Left renal pelvis (tissue), 4 donors: ENCODE results near the gene RSU1. TPM values are rescaled to one million over a fixed set of nuclear protein-coding genes. Genes with fewer than 3 reads are reported as not detected.

Experiments used
- DNase-seq, 4 donors: peaks; one replicate each; pipeline ENCODE4 v3.0.0-alpha.2; 2013; ENCODE audit warnings: low read depth in 4 of 4, low spot score in 3 of 4
- polyA plus RNA-seq, 4 donors: library from polyadenylated mRNA; unstranded; fragments of 120-200 nt; gene quantifications; one replicate each; pipeline ENCODE4 v1.2.1, GENCODE V29; 2013; ENCODE audit not compliant: insufficient read length in 4 of 4

Gene RSU1
- polyA plus RNA-seq, 4 donors, result 65.7 to 116 (median 91.0) TPM

DNA sequence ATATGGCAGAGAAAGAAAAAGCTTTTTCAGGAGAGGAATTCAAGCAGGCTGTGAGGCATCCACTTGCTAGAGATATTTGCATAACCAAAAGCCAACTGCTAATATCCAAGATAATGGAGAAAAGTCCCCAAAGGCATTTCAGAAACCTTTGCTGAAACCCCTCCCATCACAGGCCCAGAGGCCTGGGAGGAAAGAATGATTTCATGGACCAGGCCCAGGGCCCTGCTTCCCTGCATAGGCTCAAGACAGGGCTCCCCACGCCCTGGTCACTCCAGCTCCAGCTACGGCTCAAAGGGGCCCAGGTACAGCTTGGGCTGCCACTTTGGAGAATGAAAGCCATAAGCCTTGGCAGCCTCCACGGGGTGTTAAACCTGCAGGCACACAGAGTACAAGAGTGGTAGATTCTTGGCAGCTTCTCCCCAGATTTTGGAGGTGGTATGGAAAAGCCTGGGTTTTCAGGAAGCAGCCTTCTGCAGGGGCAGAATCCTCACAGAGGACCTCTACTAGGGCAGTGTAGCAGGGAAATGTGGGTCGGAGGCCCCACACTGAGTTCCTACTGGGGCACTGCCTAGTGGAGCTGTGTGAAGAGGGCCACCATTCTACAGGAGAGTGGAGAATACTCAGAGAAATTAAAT lies 5.6 kb upstream of the RSU1 start:
- no peak for DNase-seq

GRCh38 chr10:16822027-16822426 lies 4.8 kb upstream of the RSU1 start:
- no peak for DNase-seq

GRCh38 chr10:16820421-16820820 lies 3.2 kb upstream of the RSU1 start:
- no peak for DNase-seq

DNA sequence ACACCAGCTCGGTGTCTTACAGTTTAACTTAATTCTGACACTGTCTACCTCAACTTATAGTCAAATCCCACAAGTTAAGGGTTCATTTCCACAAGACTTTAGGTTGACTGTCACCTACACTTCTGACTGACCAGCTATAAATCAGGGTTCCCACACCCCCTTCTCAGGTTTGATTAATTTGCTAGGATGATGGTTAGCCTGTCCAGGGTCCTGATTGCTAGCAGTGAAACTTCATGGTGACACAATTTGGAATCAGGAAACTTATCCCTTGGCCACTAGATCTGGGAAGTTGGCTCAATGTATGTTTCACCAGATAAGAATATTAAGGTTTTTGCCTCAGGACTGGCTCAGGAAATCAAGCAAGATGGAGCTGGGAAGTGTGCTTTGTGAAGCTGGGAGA lies 2.8 kb upstream of the RSU1 start:
- DNase-seq, result no peak

GRCh38 chr10:16819436-16819835 lies 2.2 kb upstream of the RSU1 start:
- no peak for DNase-seq

GRCh38 chr10:16819026-16819425 lies 1.8 kb upstream of the RSU1 start:
- DNase-seq, result no peak

DNA sequence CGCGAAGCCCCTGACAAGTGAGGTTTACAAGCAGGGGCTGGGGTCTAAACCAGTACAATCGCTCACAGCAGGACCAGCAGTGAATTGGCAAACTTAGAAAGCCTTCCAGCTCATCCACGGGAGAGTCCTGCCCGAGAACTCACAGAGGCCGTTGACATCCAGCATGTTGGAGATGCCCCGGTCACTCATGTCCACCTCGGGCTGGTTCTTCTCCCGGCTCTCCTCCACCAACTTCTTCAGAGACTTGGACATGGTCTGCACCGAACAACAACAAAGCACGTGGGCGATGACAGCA lies 447 bp downstream of the RSU1 start:
- DNase-seq, result no peak

GRCh38 chr10:16816171-16816570 lies 1.1 kb downstream of the RSU1 start:
- DNase-seq, result no peak

DNA sequence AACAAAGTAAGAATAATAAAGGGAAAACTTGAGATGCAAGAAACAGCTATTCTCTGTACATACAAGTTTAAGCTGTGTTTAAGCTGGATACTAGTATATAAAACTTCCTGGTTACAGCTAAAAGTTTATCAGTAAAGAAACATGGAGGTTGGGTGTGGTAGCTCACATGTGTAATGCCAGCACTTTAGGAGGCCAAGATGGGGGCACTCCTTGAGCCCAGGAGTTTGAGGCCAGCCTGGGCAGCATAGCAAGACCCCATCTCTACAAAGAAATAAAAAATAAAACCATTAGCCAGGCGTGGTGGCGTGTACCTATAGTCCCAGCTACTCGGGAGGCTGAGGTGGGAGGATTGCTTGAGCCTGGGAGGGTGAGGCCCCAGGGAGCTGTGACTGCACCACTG lies 3.2 kb downstream of the RSU1 start:
- DNase-seq, result no peak

DNA sequence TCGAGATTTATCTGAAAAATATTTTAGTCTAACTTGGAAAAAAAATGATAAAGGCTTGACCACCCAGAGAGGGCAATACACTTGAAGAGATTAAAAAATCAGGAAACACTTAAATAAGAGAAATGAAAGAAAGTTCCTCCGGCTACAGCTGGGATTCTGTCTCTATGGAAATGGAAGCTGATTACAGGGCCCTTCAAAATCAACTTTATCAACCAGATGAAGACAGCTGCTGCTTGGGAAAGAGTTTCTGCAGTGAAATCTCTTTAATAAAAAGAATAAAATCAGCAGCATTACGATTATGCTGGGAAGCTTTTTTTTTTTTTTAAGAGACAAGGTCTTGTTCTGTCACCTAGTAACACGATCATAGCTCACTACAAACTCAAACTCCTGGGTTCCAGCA lies 4.5 kb downstream of the RSU1 start:
- no peak for DNase-seq

GRCh38 chr10:16811765-16812164 lies 5.5 kb downstream of the RSU1 start:
- no peak for DNase-seq

DNA sequence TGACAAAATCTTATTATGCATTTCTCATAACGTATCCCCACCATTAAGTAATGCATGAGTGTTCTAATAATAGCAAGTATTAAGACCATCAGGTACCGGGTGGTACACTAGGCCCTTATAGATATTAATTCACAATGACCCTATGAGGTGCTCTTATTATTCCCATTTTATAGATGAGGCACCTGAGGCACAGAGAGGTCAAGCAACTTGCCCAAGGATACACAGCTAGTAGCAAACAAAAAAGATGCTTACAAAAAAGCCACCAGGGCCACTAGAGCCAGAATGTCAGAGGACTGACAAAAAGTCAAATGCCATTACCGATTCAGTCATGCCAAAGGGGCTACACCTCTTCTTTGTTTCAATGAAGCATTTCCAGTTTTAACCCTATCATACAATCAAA lies 5.9 kb downstream of the RSU1 start:
- DNase-seq, result no peak

DNA sequence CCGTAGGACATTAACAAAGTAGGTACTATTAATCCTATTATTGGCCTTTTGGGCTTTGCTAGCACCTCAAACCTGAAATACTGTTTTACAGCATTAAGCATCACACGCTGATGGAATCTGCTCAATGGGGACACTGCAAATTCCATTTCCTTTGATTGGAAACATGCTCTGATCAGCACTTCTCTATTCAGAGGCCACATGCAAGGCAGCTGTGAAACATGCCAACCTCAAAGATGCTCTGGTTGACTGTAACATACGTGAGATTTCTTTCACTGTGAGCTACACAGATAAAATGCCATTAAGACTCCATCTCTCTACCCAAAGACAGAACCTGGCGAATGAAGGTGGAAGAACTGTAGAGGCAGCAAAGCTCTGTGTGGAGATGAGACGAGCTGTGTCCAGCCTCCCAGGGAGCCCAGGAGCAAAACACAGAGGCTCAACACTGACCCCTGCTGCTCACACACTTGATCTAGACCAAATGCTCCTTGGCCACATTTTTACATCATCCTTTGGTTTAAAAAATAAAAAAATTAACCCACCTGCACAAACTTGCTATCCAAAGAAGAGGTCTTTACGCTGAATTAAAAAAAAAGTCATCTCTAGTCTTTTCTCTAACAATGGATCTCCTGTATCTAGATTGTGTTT lies 8.0 kb downstream of the RSU1 start:
- DNase-seq, result no peak

- DNase-seq, result no peak
Measured at GRCh38 chr10:16804123-16804522, 13.1 kb downstream of the RSU1 start.

- DNase-seq, result no peak
Measured at GRCh38 chr10:16803464-16803863, 13.8 kb downstream of the RSU1 start.

GRCh38 chr10:16799621-16800020 lies 17.6 kb downstream of the RSU1 start:
- no peak for DNase-seq

- DNase-seq, result no peak
Measured at GRCh38 chr10:16798571-16798970, 18.7 kb downstream of the RSU1 start.

DNA sequence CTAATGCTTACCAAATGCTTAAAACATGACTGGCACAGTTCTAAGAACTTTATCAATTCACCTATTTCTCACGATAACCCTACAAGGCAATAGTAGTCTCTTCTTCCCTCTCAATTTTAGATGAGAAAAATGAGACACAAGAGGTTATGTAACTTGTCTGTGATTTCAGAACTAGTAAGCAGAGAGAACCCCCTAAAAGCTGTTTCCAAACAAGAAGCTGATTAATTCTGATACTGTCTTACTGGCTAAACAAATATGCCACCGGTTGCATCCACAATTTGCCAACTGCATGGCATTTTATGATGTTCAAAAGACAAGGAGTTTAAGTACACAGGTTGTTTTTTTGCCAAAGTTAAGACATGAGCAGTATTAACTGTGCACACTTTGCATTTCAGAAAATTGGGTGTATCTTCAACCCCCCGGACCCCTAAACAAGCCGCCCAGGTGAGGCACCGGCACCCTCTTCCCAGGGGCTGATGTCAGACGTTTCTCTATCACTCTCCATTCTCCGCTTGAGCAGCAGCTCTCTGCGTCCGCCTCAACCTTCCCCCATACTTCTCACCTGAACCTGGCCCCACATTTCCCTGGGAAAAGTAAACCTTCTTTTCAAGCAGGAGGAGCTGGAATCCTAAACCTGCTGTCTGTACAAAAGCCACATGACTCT lies 21.7 kb downstream of the RSU1 start:
- DNase-seq, result no peak

GRCh38 chr10:16794005-16794404 lies 23.2 kb downstream of the RSU1 start:
- DNase-seq, result no peak

GRCh38 chr10:16792675-16793074 lies 24.5 kb downstream of the RSU1 start:
- DNase-seq, result no peak

GRCh38 chr10:16789765-16790164 lies 27.5 kb downstream of the RSU1 start:
- DNase-seq, result no peak

DNA sequence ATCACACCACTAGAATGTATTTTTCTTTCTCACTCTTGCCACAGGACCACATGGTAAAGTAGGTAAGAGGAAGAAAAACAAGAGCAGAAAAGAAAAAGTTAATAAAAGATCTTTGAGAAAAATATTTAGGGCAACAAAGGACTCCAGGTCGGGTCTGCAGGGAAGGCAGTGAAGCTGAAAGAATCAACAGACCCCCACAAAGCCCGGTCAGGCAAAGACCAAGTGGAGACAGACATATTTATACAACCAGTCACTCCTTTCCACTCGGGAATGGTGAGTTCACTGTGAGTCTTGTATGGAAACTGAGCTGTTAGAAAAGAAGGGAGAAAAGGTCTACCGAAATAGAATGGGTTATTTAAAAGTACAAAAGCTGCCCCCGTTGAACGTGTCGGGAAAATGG lies 28.0 kb downstream of the RSU1 start:
- no peak for DNase-seq
